ENCODE results near the gene XAGE1B.
"Not testable (repeated sequence)": the region's sequence is repeated elsewhere in the genome, so short reads cannot be mapped to it uniquely, and the experiment has no call there.

Gene XAGE1B

GRCh38 chrX:52516987-52517325 lies at the start of gene XAGE1B:
Gene XAGE1B (minus strand): TSS chrX:52517063. CDS start chrX:52515527, 1,536 bp downstream.
- DNase-seq: not testable (repeated sequence)

DNA sequence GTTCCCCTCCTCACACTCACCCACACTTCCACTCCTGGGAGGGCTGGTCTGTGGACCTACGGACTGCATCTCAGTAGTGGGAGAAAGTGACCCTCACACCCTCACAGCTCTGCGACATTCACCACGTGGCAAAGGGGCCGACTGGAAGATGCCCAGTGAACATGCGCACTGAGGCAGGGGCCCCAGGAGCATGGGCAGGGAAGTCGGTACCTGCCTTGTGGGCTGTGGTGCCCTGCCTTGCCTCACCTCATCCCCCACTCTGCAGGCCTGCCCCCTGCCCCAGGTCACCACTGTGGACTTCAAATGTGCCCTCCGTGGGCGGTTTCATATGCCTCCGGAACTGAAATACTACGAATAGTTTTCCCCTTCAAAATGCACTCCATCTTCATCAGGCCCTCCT lies 46.2 kb upstream of the XAGE1B start:
- no peak for DNase-seq

DNA sequence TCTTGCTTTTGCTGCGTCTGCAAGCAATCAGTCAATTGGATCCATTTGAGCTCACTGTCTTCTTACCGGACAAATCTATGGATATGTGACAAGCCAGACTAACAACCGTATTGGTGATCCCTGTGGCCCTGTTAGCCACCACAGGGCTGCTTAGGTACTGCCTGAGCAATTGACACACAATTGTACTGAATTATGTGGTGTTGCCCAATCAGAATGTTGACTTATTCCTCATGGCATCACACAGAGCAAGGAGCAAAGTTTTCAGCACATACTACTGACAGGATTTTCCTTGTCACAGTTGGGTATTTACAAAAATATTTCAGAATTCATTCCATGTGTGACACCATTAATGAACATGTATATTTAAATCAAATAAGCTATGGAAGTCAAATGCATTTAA lies 41.3 kb upstream of the XAGE1B start:
- DNase-seq: no peak

GRCh38 chrX:52556741-52557140 lies 39.9 kb upstream of the XAGE1B start:
- DNase-seq: no peak

GRCh38 chrX:52553995-52554642 lies 37.3 kb upstream of the XAGE1B start:
- no peak for DNase-seq

DNA sequence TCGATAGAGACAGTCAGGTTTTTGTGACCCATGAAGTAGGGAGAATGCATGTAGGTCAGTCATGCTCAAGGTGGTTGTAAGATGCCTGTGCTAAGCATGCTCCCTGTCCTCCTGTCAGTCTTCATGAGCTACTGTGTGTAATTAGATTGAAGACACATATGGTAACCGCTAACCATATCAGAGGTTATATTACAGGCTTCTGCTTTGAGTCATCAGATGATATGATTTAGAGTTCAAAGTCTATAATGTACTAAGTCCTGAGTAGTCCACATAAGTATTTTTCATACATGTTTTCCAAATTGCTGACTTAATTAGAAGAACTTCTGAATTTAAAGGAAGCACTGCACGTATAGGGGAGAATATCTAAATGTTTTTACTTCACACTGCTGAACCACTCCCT lies 31.9 kb upstream of the XAGE1B start:
- not testable (repeated sequence) for DNase-seq

DNA sequence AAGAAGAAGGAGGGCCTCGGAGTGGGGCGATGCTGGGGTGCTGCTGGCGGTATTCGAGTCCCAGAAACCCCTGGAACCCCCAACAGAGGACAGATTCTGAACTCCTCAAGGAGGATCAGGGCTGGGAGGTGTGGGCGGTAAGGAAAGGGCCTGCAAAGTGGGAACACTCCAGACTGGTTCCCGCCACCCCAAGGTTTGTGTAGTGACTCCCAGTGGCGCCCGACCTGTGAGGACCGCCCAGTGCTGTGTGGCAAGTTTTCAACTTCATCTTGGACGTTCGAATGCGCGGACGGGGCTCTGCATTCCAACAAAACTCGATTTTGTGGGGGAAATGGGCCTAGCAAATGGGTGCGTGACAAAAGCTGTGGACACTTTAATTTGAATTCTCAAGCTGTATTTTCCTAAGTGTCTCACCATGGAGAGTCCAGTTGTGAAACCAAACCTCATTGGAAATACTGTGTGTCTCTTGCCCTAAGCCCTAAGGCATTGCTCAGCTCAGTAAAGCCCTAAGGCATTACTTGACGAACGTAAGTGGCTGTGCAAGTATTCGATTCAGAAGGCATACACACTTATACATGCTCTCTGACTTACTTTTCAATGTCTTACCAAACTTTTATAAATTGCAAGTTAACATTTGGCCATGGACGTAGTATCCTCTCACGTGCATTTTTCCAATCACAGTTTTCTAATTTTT lies 27.4 kb upstream of the XAGE1B start:
- no peak for DNase-seq

- DNase-seq: no peak
These were observed 25.4 kb upstream of the XAGE1B start for GRCh38 chrX:52542311-52542710.

DNA sequence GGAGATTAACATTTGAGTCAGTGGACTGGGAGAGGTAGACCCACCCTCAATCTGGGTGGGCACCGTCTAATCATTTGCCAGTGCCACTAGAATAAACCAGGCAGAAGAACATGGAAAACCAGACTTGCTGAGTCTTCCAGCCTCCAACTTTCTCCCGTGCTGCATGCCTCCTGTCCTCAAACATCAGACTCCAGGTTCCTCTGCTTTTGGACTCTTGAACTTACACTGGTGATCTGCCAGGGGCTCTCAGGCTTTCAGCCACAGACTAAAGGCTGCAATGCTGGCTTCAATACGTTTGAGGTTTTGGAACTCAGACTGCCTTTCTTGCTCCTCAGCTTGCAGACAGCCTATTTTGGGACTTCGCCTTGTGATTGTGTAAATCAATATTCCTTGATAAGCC lies 24.2 kb upstream of the XAGE1B start:
- DNase-seq: not testable (repeated sequence)

- not testable (repeated sequence) for DNase-seq
These were observed 515 bp downstream of the XAGE1B start for GRCh38 chrX:52516110-52516986.

- not testable (repeated sequence) for DNase-seq
These were observed 5.7 kb downstream of the XAGE1B start for GRCh38 chrX:52511126-52511525.

- no peak for DNase-seq
These were observed 6.9 kb downstream of the XAGE1B start for GRCh38 chrX:52509916-52510315.

DNA sequence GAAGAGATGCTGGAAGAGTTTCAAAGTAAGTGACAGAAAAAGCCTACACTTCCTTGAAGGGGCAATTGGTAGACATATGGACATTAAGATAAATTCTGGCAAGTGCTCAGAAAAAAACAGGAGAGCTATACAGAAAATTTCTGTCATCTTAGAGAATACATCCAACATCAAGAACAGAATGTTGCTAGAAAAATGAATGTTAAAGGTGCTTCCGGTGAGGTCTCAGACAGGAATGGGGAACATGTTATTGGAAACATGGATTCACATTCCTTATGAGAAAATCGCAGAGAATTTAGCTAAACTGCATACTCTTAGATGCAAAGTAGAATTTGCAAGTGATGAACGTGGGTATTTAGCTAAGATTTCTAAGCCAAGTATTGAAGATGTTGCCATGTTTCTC lies 9.5 kb downstream of the XAGE1B start:
- DNase-seq: no peak

DNA sequence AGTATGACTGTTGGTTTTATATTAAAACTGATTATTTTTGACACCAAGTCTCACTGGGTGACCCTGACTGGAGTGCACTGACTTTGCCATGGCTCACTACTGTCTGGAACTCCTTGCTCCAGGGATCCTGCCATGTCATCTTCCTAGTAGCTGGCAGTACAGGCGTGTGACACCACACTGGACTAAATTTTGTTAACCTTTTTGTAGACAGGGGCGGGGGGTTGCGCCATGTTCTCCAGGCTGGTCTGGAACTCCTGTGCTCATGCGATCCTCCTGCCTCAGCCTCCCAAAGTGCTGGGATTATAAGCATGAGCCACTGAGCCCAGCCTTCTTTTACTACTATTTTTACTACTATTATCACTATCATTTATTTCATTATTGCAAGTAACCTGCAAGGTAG lies 12.3 kb downstream of the XAGE1B start:
- no peak for DNase-seq

GRCh38 chrX:52501362-52501761 lies 15.5 kb downstream of the XAGE1B start:
- DNase-seq: not testable (repeated sequence)

DNA sequence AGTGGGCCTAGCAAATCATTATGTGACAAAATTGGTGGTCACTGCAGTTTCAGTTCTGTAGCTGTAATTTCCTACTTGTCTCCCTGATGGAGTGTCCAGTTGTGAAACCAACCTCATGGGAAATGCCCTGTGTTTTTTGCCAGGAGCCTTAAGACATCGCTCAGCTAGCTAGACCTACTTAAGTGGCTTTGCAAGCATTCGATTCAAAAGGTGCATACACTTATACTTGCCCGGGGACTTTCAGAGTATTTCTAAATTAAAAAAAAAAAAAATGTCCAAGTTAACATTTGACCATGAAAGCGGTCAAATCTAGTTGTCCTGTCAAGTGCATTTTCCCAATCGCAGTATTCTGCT lies 20.5 kb downstream of the XAGE1B start:
- DNase-seq: not testable (repeated sequence)

DNA sequence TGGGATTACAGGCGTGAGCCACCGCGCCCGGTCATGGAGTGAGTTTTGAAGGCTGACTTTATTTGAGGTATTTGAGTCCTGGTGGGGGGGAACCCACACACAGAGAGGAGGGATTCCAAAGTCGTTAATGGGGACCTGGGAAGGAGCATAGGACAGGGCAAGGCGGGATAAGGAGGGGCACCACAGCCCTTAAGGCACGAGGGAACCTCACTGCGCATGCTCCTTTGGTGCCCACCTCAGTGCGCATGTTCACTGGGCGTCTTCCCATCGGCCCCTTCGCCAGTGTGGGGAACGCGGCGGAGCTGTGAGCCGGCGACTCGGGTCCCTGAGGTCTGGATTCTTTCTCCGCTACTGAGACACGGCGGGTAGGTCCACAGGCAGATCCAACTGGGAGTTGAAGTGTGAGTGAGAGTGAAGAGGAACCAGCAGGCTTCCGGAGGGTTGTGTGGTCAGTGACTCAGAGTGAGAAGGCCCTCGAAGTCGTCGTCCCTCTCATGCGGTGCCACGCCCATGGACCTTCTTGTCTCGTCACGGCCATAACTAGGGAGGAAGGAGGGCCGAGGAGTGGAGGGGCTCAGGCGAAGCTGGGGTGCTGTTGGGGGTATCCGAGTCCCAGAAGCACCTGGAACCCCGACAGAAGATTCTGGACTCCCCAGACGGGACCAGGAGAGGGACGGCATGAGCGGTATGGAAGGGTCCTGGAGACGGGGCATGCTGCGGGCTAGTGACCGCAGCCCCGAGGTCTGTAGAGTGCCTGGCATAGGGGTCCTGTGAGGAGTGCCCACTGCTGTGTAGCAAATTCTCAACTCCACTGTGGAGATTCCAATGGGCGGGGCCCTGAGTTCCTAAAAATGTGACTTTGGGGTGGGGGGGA lies 21.1 kb downstream of the XAGE1B start, which contains the start of gene XAGE1A:
XAGE1A (plus strand) TSS at position 264 of the 874 bp plus-strand sequence. CDS start 1,554 bp downstream, outside the sequence.
- not testable (repeated sequence) for DNase-seq

- not testable (repeated sequence) for DNase-seq
These were observed 45.6 kb downstream of the XAGE1B start for GRCh38 chrX:52471301-52471700.
